Keratinocyte (primary cell): Measurements from ENCODE around the gene IFRD2. TPM values are rescaled to one million over a fixed set of nuclear protein-coding genes. Genes with fewer than 3 reads are reported as not detected.

Experiments used
- DNase-seq: peaks from one replicate; pipeline ENCODE4 v3.0.0-alpha.2; 2011; ENCODE audit warnings: low read depth, missing footprints, low spot score
- FAIRE-seq: peaks from 2 replicates; lab custom pipeline; 2011; peaks lifted over from hg19 to GRCh38; lab: Jason Lieb, UNC
- H2AFZ ChIP-seq: 2 replicates; pipeline ENCODE4 v1.6.0; 2012; ENCODE audit warnings: low read length, control low read depth, inconsistent platforms; ENCODE audit not compliant: control insufficient read depth
- H3K27ac ChIP-seq: 2 replicates; pipeline ENCODE4 v1.5.1; 2011; ENCODE audit warnings: low read length; ENCODE audit not compliant: control insufficient read depth, insufficient read depth
- H3K27me3 ChIP-seq: 3 replicates; pipeline ENCODE4 v1.6.0; 2011; ENCODE audit warnings: low read length; ENCODE audit not compliant: control insufficient read depth, insufficient read depth; ENCODE audit errors: extremely low read depth
- H3K36me3 ChIP-seq, 2 experiments: 2 replicates in 1 of 2; 3 replicates in 1 of 2; pipeline ENCODE4 v1.5.1; 2011; ENCODE audit warnings: low read length in 2 of 2, mild to moderate bottlenecking in 1 of 2; ENCODE audit not compliant: control insufficient read depth in 2 of 2, insufficient read depth in 2 of 2; ENCODE audit errors: extremely low read depth in 1 of 2
- H3K4me1 ChIP-seq: 3 replicates; pipeline ENCODE4 v1.5.1; 2011; ENCODE audit warnings: low read length; ENCODE audit not compliant: control insufficient read depth, insufficient read depth; ENCODE audit errors: extremely low read depth
- H3K4me2 ChIP-seq: 3 replicates; pipeline ENCODE4 v1.6.0; 2011; ENCODE audit warnings: low read depth, low read length; ENCODE audit not compliant: control insufficient read depth, insufficient read depth; ENCODE audit errors: extremely low read depth
- H3K4me3 ChIP-seq, 3 experiments: fragments of 200-600 bp in 1 of 3; sonication (generic) in 1 of 3; 2 replicates in 2 of 3; 3 replicates in 1 of 3; pipeline ENCODE4 v1.5.1; 2011 to 2016; ENCODE audit warnings: low read length in 3 of 3, mild to moderate bottlenecking in 3 of 3, control low read depth in 2 of 3, inconsistent platforms in 1 of 3, low read depth in 1 of 3, mixed read lengths in 1 of 3, mixed run types in 1 of 3, moderate library complexity in 1 of 3; ENCODE audit not compliant: control insufficient read depth in 2 of 3, insufficient read depth in 2 of 3; ENCODE audit errors: extremely low read depth in 1 of 3
- H3K79me2 ChIP-seq: 2 replicates; pipeline ENCODE4 v1.6.0; 2012; ENCODE audit warnings: low read length; ENCODE audit not compliant: control insufficient read depth, insufficient read depth
- H3K9ac ChIP-seq: 3 replicates; pipeline ENCODE4 v1.6.0; 2011; ENCODE audit warnings: low read length; ENCODE audit not compliant: control insufficient read depth, insufficient read depth; ENCODE audit errors: extremely low read depth
- H3K9me1 ChIP-seq: 3 replicates; pipeline ENCODE4 v1.6.0; 2011; ENCODE audit warnings: low read length; ENCODE audit not compliant: control insufficient read depth, insufficient read depth; ENCODE audit errors: extremely low read depth
- H3K9me3 ChIP-seq: 2 replicates; pipeline ENCODE4 v1.5.1; 2012; ENCODE audit warnings: low read depth, low read length; ENCODE audit not compliant: control insufficient read depth
- H4K20me1 ChIP-seq: 3 replicates; pipeline ENCODE4 v1.6.0; 2011; ENCODE audit warnings: low read length; ENCODE audit not compliant: control insufficient read depth, insufficient read depth; ENCODE audit errors: extremely low read depth
- CTCF ChIP-seq, 3 experiments: IDR thresholded peaks in 1 of 3; conservative IDR thresholded peaks in 1 of 3; optimal IDR thresholded peaks in 1 of 3; 2 replicates in 2 of 3; 3 replicates in 1 of 3; pipeline versions ENCODE3 to v1.5.1; 2011; ENCODE audit warnings: low read length in 3 of 3, mild to moderate bottlenecking in 3 of 3, moderate library complexity in 2 of 3, control low read depth in 1 of 3, inconsistent platforms in 1 of 3; ENCODE audit not compliant: insufficient read depth in 2 of 3; ENCODE audit errors: extremely low read depth in 1 of 3
- EZH2 ChIP-seq: IDR thresholded peaks from one replicate; pipeline ENCODE4 v1.6.1; 2012; ENCODE audit warnings: inconsistent platforms, mild to moderate bottlenecking, low read length, moderate library complexity
- dilution Hi-C: fragments of 300-500 bp; cut with MboI; formaldehyde crosslinking; loops from one replicate; pipeline ENCODE4 v1.7.0; 2020; ENCODE audit warnings: low sequenced_read_pairs; ENCODE audit not compliant: extremely low pct_ligation_motif_present
- polyA plus RNA-seq, 5 experiments: library from polyadenylated mRNA; depleted of rRNA in 3 of 5; stranded (reverse) in 3 of 5; stranded (forward) in 1 of 5; unstranded in 1 of 5; fragments of >200 nt; gene quantifications; 1 replicate in 1 of 5; 2 replicates in 3 of 5; 3 replicates in 1 of 5; pipeline versions ENCODE4 v1.2.1 to v1.2.3, GENCODE V29; 2011 to 2012; ENCODE audit warnings: missing spikeins in 2 of 5, low read depth in 1 of 5, low replicate concordance in 1 of 5

IFRD2 gene
- polyA plus RNA-seq, 1 donor (not counting 4 experiments of a cell fraction or from before 2014, with no cell fraction given), result 50.3 TPM

GRCh38 chr3:50317300-50317699 lies 25.1 kb upstream of the IFRD2 start:
- H4K20me1 ChIP-seq, result no peaks in the 10 kb centered on the region
- peaks cover 49% of the 10 kb centered on the region for H3K4me1 ChIP-seq
- no peaks in the 10 kb centered on the region for H3K27me3 ChIP-seq
- H3K36me3 ChIP-seq, result peaks cover 12 to 25% of the 10 kb centered on the region in 2 experiments
- peak overlapping the region; percentile 88 for H3K27ac ChIP-seq
- dilution Hi-C loops, result no loop called here
- peaks cover 7% of the 10 kb centered on the region for H3K9me1 ChIP-seq
- TF ChIP-seq CTCF (optimal IDR thresholded peaks at IDR 0.05 in 1 of 3, IDR thresholded peaks at IDR 0.05 in 1 of 3, conservative IDR thresholded peaks at IDR 0.05 in 1 of 3; ENCODE audit: extremely low read depth in 1 of 3, insufficient read depth in 2 of 3, low read length in 3 of 3) (no peak), EZH2 (no peak)
- no peak overlapping the region for H2AFZ ChIP-seq
- no peaks in the 10 kb centered on the region for H3K9me3 ChIP-seq
- no peak for DNase-seq
- H3K9ac ChIP-seq, result peak overlapping the region; percentile 71
- peak; percentile 55 for FAIRE-seq
- peak overlapping the region in 2 of 3 experiments; percentile 50 to 54 for H3K4me3 ChIP-seq
- peak overlapping the region; percentile 95 for H3K4me2 ChIP-seq
- H3K79me2 ChIP-seq, result peaks cover 35% of the 10 kb centered on the region

- Histone ChIP-seq H3K9ac (peak overlapping the region; percentile 71), H3K27ac (peak overlapping the region; percentile 88), H3K4me2 (peak overlapping the region; percentile 95), H3K4me3 (peak overlapping the region in 2 of 3 experiments; percentile 50 to 54), H3K4me1 (peaks cover 45% of the 10 kb centered on the region), H3K27me3 (no peaks in the 10 kb centered on the region), H2AFZ (no peak overlapping the region), H4K20me1 (no peaks in the 10 kb centered on the region), H3K79me2 (peaks cover 35% of the 10 kb centered on the region), H3K9me3 (no peaks in the 10 kb centered on the region), H3K9me1 (peaks cover 7% of the 10 kb centered on the region), H3K36me3 (peaks cover 12 to 25% of the 10 kb centered on the region in 2 experiments)
- DNase-seq (peak; percentile 95), FAIRE-seq (peak; percentile 93)
- dilution Hi-C loops, result no loop called here
- TF ChIP-seq CTCF (optimal IDR thresholded peaks at IDR 0.05 in 1 of 3, IDR thresholded peaks at IDR 0.05 in 1 of 3, conservative IDR thresholded peaks at IDR 0.05 in 1 of 3; ENCODE audit: extremely low read depth in 1 of 3, insufficient read depth in 2 of 3, low read length in 3 of 3) (no peak), EZH2 (no peak)
These were observed 24.5 kb upstream of the IFRD2 start for GRCh38 chr3:50316657-50317242.
